ENCODE measurements around the gene MRPL37. TPM values are rescaled to one million over a fixed set of nuclear protein-coding genes. Genes with fewer than 3 reads are reported as not detected.

Gene MRPL37
- total RNA-seq, 2 experiments from 2014 or later: 24.0 to 24.4 TPM

- Mint-ChIP-seq H3K27ac (no peak overlapping the region), H3K4me1 (ENCODE audit: low read depth) (no peaks in the 10 kb centered on the region), H3K36me3 (ENCODE audit: low read depth) (no peaks in the 10 kb centered on the region), H3K27me3 (no peaks in the 10 kb centered on the region), H3K9me3 (no peaks in the 10 kb centered on the region), H3K4me3 (no peak overlapping the region)
- Histone ChIP-seq H3K9me3 (ENCODE audit: control insufficient read depth in 1 of 2, insufficient read depth in 1 of 2, low read length in 2 of 2) (no peaks in the 10 kb centered on the region), H3K4me1 (ENCODE audit: insufficient read depth, low read length) (no peaks in the 10 kb centered on the region), H3K36me3 (ENCODE audit: insufficient read depth, low read length) (no peaks in the 10 kb centered on the region), H3K4me3 (ENCODE audit: low read length) (no peak overlapping the region), H3K27ac (ENCODE audit: low read depth in 1 of 2, low read length in 2 of 2) (no peak overlapping the region), H3K27me3 (ENCODE audit: control insufficient read depth in 1 of 2, insufficient read depth in 2 of 2, low read length in 2 of 2) (no peaks in the 10 kb centered on the region)
- ChIA-PET POLR2A (no interaction called here), CTCF (no interaction called here)
- intact Hi-C loops (cut with DNase I, micrococcal nuclease): loop anchor here in 1 of 2 experiments (2.0 kb wide), 1 partner anchor 17 kb away; no protein-coding TSS in a partner anchor
- ATAC-seq (ENCODE audit: poor library complexity) (no peak), DNase-seq (no peak)
- no peak for TF ChIP-seq CTCF (IDR thresholded peaks at IDR 0.05)
Measured at GRCh38 chr1:54157401-54157800, 42.6 kb upstream of the MRPL37 start.

DNA sequence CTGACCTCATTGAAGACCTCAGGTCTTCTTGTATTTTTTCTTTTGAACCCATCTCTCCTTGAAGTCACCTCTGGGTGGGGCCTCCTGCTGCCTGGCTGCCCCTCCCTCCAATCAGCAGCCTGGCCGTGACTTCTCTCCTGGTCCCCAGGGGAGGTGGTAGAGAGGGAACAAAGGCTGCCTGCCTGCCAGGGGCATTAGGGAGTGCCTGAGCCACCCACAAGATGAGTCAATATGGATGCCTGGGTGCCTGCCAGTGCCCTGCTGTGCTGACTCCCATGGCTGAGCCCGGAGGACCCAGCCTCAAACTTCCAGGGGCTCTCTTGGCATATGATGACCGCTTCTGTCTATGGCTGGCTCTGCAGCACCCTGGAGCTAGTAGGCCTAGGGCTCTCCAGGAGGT lies 41.9 kb upstream of the MRPL37 start:
- POLR2A ChIA-PET: no interaction called here

DNA sequence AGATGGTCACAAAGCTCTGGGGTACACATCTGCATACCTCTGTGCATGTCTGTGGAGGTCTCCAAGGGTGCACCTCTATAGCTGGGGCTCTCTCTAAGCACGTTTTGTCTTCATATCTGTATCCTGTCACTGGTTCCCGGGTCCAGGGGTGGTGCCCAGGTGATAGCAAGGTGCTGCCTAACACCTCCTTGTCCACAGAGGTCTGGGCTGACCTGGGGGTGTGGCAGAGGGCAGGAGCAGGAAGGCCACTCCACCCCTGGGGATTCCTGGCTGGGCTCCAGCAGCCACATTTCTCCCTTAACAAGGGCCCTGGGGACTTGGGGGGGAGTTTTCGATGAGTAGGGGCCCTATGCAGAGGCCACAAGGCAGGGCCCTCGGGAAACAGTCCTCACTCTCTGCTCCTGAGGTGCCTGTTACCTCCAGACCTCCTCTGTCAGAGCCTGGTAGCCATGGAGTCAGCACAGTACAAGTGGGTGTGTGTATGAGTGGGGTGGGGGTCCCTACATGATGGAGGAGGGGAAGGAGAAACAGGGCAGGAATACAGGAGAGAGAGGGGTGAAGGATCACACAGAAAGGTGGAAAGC lies 40.1 kb upstream of the MRPL37 start:
- POLR2A ChIA-PET: no interaction called here
- DNase-seq (no peak), ATAC-seq (ENCODE audit: poor library complexity) (no peak)
- Mint-ChIP-seq H3K27me3 (no peaks in the 10 kb centered on the region), H3K36me3 (ENCODE audit: low read depth) (no peaks in the 10 kb centered on the region), H3K4me3 (no peak overlapping the region), H3K4me1 (ENCODE audit: low read depth) (no peaks in the 10 kb centered on the region), H3K9me3 (no peaks in the 10 kb centered on the region), H3K27ac (no peak overlapping the region)
- Histone ChIP-seq H3K4me1 (ENCODE audit: insufficient read depth, low read length) (no peaks in the 10 kb centered on the region), H3K4me3 (ENCODE audit: low read length) (no peak overlapping the region), H3K27ac (ENCODE audit: low read depth in 1 of 2, low read length in 2 of 2) (no peak overlapping the region), H3K9me3 (ENCODE audit: control insufficient read depth in 1 of 2, insufficient read depth in 1 of 2, low read length in 2 of 2) (no peaks in the 10 kb centered on the region), H3K27me3 (ENCODE audit: control insufficient read depth in 1 of 2, insufficient read depth in 2 of 2, low read length in 2 of 2) (no peaks in the 10 kb centered on the region), H3K36me3 (ENCODE audit: insufficient read depth, low read length) (no peaks in the 10 kb centered on the region)
- intact Hi-C loops (cut with DNase I, micrococcal nuclease): no loop called here
- no peak for TF ChIP-seq CTCF (IDR thresholded peaks at IDR 0.05)
- CTCF ChIA-PET: interaction anchor here (0.6 kb wide), 1 partner anchor 199 kb away, joined by 3 read pairs; no protein-coding TSS in a partner anchor

More for the DNA sequence above, 41.9 kb upstream of the MRPL37 start:
- no peaks in the 10 kb centered on the region for H3K27me3 Mint-ChIP-seq
- no peak for ATAC-seq (ENCODE audit: poor library complexity)
- H3K27me3 ChIP-seq (ENCODE audit: control insufficient read depth in 1 of 2, insufficient read depth in 2 of 2, low read length in 2 of 2): no peaks in the 10 kb centered on the region
- no peaks in the 10 kb centered on the region for H3K36me3 ChIP-seq (ENCODE audit: insufficient read depth, low read length)
- H3K36me3 Mint-ChIP-seq (ENCODE audit: low read depth): no peaks in the 10 kb centered on the region
- no peak for TF ChIP-seq CTCF (IDR thresholded peaks at IDR 0.05)
- CTCF ChIA-PET: no interaction called here
- H3K27ac Mint-ChIP-seq: no peak overlapping the region
- no peak overlapping the region for H3K4me3 ChIP-seq (ENCODE audit: low read length)
- H3K9me3 ChIP-seq (ENCODE audit: control insufficient read depth in 1 of 2, insufficient read depth in 1 of 2, low read length in 2 of 2): no peaks in the 10 kb centered on the region
- no peaks in the 10 kb centered on the region for H3K9me3 Mint-ChIP-seq
- no peak for DNase-seq
- no peak overlapping the region for H3K4me3 Mint-ChIP-seq
- no peaks in the 10 kb centered on the region for H3K4me1 ChIP-seq (ENCODE audit: insufficient read depth, low read length)
- intact Hi-C loops (cut with DNase I, micrococcal nuclease): no loop called here
- H3K4me1 Mint-ChIP-seq (ENCODE audit: low read depth): no peaks in the 10 kb centered on the region
- H3K27ac ChIP-seq (ENCODE audit: low read depth in 1 of 2, low read length in 2 of 2): no peak overlapping the region

All from CD4-positive, alpha-beta T cell (primary cell).